Colon (tissue), 2 donors: ENCODE data around the gene IDI2.
A peak's percentile ranks its signal among the peaks of the same experiment; 100 is the strongest.
"Not testable (repeated sequence)": the region's sequence is repeated elsewhere in the genome, so short reads cannot be mapped to it uniquely, and the experiment has no call there.

Source experiments
- FAIRE-seq: peaks from 2 replicates; lab custom pipeline; 2012; peaks lifted over from hg19 to GRCh38; lab: Jason Lieb, UNC
- donor health status: control.
- donor health status: control.

Gene IDI2

DNA sequence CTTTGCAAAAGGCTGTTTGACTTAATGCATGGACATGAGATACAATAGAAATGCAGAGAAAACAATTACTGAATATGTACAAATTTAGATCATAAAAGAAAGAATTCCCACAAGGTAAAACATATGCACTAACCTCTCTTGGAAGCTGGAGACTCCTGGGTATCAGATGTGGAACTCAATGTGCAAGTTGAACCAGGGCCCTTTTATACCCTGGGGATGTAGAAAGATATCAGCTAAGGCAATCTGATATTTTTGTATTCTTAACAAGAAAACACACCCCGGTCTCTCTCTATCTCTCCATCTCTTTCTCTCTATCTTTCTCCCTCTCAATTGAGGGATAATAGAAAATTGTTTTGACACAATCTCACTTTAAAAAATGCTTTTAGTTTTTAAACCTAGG lies at the start of gene IDI2:
Gene IDI2, minus strand, starts transcription at position 177 of the 400 bp plus-strand sequence. CDS start 1,136 bp downstream, outside the sequence.
- no peak for FAIRE-seq

DNA sequence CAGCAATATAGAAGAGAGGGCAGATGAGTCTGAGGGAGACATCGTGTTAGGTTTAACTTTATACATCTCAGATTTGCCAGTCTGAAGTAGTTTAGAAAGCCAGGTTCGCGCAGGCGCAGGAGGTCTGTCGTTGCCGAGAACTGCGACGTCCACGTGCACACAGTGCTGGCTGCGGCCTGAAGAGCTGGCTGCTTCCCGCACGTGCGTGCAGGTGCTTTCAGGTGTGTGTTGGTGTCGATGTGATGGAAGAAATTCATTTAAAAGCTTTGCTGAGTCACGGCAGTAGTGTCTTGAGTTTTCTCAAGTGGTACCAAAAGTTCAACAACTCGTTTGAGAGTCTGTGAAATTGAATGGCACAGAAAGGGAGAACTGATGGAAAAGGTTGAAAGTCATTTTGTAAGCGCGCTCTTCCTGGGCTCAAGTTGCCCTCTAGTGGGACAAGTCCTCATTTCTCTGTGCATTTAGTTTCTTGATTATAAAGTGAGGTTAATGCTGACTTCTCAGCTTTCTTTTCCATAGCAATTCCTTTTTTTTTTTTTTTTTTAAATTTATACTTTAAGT lies 49.2 kb upstream of the IDI2 start:
- no peak for FAIRE-seq

DNA sequence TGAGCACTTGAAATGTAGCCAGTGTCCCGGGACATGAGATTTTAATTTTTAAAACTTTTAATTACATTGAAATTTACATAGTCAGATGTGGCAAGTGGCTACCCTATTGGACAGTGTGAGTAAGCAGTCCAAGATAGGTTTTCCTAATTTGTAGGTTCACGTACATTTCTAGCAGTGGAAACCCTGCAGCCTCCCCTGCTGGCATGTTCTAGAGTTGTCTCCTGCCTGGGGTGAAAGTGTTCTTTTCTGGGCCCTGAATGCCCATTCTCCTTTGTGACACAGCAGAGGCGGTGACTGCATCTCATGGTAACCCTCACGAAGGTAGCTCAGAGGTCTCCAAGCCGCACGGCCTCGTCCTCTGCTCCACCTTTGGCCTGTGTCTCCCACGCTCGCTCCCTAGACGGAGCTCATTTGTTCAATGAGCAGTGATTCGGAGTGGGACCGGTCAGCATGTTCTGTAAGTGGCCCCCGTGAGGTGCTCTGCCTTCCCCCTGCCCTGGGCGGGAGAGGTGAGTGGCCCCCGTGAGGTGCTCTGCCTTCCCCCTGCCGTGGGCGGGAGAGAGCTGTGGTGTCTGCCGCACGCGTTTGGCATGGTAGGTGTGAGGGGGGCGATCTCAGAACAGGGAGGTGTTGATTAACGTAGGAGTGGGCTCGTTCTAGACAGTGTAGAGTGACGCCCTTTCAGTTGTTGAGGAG lies 48.5 kb upstream of the IDI2 start:
- no peak for FAIRE-seq

DNA sequence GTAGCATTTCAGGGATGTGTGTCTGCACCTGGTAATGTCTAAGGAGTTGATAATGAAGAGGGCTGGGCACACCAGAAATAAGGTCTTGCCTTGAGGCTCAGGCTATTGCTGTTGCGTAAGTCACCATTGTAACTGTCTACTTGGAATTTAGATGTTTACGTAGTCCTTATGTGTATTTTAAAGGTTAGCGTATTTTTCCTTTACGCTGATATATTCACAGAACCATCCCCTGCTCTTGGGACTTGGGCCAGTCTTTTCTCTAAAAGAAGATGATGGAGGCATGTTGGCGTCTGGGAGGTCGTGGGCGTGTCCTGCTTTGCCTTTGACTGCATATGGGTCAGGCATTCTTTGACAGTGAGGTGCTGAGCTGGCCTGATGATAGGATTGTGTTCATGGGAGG lies 45.3 kb upstream of the IDI2 start:
- FAIRE-seq: no peak

DNA sequence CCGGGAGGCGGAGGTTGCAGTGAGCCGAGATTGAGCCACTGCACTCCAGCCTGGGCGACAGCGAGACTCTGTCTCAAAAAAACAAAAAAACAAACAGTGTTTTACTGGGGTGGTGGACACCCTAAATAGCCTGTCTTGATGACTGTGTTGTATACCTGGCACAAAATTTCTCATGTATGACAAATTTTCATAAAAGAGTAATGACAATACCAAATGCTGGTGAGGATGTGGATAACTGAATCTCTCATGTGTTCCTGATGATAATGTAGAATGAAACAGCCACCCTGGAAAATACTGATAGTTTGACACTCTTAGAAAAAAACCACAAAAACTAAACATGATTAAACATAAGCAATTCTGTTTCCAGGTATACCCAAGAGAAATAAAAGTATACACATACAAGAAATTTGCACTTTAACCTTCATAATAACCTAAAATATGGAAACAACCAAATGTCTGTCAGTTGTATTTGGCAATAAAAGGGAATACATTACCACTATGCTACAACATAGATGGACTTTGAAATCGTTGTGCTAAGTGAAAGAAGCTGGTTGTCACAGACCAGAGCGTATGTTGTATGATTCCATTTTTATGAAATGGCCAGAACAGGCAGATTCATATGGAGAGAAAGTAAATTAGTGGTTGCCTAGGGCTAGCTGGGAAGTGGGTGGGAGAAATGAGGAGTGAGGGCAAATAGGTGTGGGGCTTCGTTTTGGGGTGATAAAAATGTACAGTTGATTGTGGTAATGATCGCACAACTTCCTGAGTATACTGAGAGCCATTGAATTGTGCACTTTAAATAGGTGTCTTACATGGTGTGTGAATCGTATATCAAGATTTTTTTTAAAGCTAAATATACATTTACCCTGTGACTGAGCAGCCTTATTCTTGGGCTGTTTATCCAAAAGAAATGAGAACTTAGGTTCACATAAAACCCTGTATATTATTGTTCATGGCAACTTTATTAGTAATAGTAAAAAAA lies 43.0 kb upstream of the IDI2 start:
- peak; percentile 10 for FAIRE-seq

- FAIRE-seq: not testable (repeated sequence)
Observed at GRCh38 chr10:1066734-1067133, 41.1 kb upstream of the IDI2 start.

- no peak for FAIRE-seq
Observed at GRCh38 chr10:1064964-1065247, 39.2 kb upstream of the IDI2 start.

GRCh38 chr10:1063232-1063865 lies 37.7 kb upstream of the IDI2 start:
- FAIRE-seq: no peak

DNA sequence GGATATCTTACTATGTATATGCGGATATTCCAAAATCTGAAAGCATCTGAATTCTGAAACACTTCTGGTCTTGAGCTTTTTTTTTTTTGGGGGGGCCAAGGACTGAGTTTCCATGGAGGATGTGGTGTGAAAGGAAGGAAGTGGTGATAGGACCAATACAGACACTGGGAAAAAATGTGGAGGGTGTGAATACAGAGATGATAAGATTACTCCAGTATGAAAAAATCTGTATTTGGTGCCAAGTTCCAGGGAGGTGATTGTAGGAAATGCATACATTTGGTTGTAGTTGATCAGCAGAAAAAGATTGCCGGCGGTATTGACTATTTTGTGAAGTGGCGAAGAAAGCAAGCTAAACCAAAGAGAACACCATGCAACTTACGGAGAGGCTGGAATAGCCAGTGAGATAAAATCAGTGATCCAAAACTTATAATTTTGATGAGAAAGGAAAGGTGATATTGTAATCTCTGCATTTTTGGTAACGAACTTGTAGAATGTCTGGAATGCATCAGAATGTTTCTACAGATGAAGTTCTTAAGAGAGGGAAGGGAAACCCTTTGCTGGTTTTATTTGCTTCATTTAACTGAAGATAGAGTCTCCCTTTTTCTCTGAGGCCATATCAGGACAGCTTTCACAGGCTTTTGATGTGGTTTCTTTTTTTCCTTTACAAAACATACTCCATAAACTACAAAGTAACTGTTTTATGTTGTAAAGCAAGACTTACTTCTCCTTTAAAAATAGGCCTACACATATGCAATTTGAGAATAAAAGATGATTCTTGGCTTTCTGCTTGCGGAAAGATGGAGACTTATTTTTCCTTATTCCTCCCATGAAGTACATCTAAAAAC lies 36.5 kb upstream of the IDI2 start:
- no peak for FAIRE-seq

- no peak for FAIRE-seq
Observed at GRCh38 chr10:1059902-1060301, 34.2 kb upstream of the IDI2 start.

- no peak for FAIRE-seq
Observed at GRCh38 chr10:1058017-1058416, 32.4 kb upstream of the IDI2 start.

GRCh38 chr10:1057106-1057657 lies 31.5 kb upstream of the IDI2 start:
- FAIRE-seq: no peak

DNA sequence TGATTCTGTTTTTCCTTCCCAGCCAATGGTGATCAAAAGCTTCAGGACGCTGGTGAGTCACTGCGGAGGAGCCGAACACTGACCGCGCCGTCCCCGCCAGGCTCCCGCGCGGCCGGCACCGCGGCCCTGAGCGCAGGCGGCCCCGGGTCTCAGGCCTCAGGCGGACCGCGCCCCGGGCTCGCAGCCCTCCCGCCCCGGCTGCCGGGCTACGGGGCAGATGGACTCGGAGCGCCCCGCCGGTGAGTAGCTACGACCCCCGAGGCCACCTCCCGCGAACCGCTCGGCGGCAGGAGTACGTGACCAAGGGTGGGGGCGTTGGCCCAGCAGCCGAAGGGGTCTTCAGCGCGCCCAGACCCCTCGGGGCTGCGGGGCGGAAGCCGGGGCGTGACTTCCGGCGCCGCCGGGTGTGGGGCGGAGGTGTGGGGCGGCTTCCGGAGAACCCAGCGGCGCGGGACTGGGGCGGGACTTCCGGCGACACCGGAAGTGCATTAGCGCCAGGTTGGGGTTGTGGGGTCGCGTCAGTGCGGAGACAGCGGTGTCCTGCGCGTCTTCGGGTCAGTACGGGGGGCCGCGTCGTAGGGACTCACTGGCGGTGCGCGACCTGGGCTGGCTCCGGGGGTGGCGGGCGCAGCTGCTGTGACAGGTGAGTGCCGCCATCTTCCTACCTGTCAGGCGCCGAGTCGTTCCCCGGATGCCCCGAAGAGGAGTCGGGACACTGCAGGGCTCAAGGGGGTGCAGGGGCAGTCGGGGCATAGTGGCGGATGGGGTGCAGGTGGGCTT lies 30.9 kb upstream of the IDI2 start, which contains the start of gene WDR37:
Gene WDR37, plus strand, starts transcription at position 60 of the 780 bp plus-strand sequence. CDS start 15,771 bp downstream, outside the sequence.
- no peak for FAIRE-seq

GRCh38 chr10:1054684-1055083 lies 29.0 kb upstream of the IDI2 start:
- FAIRE-seq: no peak

DNA sequence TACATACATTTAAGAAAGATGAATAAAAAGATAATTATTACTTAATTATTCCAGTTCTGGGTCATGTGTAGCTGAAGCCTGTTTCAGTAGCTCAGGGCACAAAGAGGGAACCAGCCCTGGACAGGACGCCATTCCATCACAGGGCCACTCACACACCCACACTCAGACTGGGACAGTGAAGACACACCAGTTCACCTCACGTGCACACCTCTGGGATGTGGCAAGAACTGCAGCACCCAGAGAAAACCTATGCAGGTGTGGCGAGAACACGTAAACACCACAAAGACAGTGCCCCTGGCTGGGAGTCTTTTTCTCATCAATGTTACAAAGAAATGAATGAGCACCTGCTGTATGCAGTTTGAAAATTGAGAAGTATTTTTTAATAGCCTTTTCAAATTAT lies 24.9 kb upstream of the IDI2 start:
- FAIRE-seq: no peak

- no peak for FAIRE-seq
Observed at GRCh38 chr10:1050145-1050544, 24.5 kb upstream of the IDI2 start.

DNA sequence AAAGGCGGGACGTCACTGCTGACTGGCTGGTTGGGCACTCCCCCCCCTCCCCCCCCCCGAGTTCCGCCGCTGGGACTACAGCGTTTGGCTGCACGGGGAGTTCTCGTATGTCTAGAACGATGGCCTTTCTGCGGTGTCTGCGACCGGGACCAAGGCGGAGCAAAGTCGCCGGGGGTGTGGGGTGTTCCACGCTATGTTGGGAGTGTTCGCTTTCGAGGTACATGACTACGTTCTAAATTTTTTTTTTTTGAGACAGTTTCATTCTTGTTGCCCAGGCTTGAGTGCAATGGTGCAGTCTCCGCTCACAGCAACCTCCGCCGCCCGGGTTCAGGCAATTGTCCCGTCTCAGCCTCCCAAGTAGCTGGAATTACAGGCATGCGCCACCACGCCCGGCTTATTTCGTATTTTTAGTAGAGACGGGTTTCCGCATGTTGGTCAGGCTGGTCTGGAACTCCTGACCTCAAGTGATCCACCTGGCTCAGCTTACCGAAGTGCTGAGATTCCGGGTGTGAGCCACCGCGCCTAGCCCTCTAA lies 23.8 kb upstream of the IDI2 start:
- no peak for FAIRE-seq

DNA sequence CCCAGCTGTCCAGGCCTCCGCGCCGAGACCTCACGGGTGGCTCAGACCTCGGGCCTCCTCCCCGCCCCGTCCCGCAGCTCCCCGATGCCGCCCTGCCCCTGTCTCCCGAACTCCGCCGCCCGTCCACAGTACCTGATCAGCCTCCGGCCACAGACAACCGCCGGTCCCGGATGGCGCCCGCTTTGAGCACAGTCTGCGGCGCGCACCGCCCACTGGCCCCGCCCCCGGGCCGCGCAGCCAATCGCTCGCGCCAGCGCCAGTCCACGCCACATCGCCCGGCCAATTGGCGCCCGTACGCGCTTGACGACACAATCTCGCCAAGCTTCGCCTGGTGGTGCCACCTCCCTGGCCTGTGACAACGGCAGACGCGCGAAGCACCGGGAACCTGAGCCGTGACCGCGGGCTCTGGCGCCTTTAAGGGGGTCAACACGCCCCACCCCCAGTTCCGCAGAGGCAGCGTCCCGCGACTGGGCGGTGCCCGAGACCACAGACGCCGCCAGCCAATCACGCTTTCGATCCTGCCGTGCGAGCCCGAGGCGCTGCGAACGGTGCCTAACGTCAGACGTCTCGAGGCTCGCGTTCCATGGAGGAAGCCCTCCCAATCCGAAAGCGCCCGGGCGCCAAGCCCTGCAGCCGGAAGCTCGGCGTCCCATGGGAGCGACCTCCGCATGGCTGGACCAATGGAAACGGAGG lies 23.2 kb upstream of the IDI2 start, which contains the start of gene IDI1:
Gene IDI1, minus strand, starts transcription at position 388 of the 693 bp plus-strand sequence. Its CDS starts 116 bp downstream, at position 272.
- FAIRE-seq: no peak

- no peak for FAIRE-seq
Observed at GRCh38 chr10:1048349-1048731, 22.7 kb upstream of the IDI2 start.
